Measurements from ENCODE around the gene NEDD9. TPM values are rescaled to one million over a fixed set of nuclear protein-coding genes. Genes with fewer than 3 reads are reported as not detected.

The NEDD9 gene
- total and polyA plus RNA-seq, 2 of the 13 experiments (the other 11 are each of a cell fraction or from before 2014, with no cell fraction given), result 27.1 to 389 TPM

DNA sequence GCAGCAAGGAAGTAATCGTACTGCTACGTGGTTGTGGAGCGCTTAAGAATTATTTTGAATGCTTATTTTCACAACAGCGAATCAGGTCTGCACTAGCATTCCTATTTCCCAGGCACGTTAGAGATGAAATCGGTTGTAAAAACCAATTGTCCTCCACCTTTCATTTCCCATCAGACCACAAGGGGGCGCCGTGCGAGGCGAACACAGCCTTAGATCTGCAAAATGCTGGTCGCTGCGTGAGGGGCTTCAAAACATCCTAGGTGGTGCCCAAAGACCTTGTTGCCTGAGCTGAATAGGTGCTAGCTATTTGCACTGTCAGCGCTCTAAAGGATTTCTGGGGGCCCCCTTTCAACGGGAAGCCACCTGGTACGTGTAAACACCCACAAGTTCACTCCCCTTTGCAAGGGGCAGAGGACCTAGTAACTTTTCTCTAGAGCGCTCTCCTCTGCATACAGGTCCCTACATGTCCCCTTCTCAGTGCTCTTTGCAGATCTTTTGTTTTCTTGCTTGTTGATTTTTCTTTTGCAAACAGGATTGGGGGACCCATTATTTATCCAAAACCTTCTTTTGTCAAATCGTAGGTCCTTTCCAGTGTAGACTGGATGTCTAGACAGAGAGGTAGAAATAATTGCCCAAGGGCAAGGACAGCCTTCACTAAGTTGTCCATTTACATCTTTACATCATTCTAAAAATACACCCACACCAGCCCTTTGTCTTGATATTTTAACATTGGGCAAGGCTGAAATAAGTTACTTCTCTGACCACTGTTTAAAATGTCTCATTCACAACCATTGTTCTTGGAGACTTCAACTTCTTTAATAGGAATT lies 59.8 kb downstream of the NEDD9 start (continued):
- TF ChIP-seq EED (CRISPR knock-in tag; IDR thresholded peaks at IDR 0.05), result no peak; the same call in 1 of the 2 replicates
- TF ChIP-seq, protein P1, sequence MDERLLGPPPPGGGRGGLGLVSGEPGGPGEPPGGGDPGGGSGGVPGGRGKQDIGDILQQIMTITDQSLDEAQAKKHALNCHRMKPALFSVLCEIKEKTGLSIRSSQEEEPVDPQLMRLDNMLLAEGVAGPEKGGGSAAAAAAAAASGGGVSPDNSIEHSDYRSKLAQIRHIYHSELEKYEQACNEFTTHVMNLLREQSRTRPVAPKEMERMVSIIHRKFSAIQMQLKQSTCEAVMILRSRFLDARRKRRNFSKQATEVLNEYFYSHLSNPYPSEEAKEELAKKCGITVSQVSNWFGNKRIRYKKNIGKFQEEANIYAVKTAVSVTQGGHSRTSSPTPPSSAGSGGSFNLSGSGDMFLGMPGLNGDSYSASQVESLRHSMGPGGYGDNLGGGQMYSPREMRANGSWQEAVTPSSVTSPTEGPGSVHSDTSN (CRISPR knock-in tag; IDR thresholded peaks at IDR 0.05), result no peak
- peak; percentile 44; the same call in 1 of the 2 replicates for TF ChIP-seq BRD4 (CRISPR knock-in tag; IDR thresholded peaks at IDR 0.05)
- TF ChIP-seq HMG20B (CRISPR knock-in tag; conservative IDR thresholded peaks at IDR 0.05), result no peak
- no peak for TF ChIP-seq ZNF326 (CRISPR knock-in tag; IDR thresholded peaks at IDR 0.05; ENCODE audit: borderline replicate concordance)
- no peak for TF ChIP-seq NR2F6 (IDR thresholded peaks at IDR 0.05)
- TF ChIP-seq NR2F6 (CRISPR knock-in tag; IDR thresholded peaks at IDR 0.05), result 0 out of 2 replicates have a peak, but pooled peaks have one; percentile 14
- TF ChIP-seq GTF3A (CRISPR knock-in tag; conservative IDR thresholded peaks at IDR 0.05), result no peak
- no peak for TF ChIP-seq NCOA1 (CRISPR knock-in tag; IDR thresholded peaks at IDR 0.05)
- no peak for TF ChIP-seq RBAK (CRISPR knock-in tag; IDR thresholded peaks at IDR 0.05)
- TF ChIP-seq EHMT2 (IDR thresholded peaks at IDR 0.05; ENCODE audit: borderline replicate concordance, low read depth, low read length), result no peak
- TF ChIP-seq TEAD2 (CRISPR knock-in tag; IDR thresholded peaks at IDR 0.05), result no peak
- TF ChIP-seq, protein P2, sequence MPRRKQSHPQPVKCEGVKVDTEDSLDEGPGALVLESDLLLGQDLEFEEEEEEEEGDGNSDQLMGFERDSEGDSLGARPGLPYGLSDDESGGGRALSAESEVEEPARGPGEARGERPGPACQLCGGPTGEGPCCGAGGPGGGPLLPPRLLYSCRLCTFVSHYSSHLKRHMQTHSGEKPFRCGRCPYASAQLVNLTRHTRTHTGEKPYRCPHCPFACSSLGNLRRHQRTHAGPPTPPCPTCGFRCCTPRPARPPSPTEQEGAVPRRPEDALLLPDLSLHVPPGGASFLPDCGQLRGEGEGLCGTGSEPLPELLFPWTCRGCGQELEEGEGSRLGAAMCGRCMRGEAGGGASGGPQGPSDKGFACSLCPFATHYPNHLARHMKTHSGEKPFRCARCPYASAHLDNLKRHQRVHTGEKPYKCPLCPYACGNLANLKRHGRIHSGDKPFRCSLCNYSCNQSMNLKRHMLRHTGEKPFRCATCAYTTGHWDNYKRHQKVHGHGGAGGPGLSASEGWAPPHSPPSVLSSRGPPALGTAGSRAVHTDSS (CRISPR knock-in tag; conservative IDR thresholded peaks at IDR 0.05), result no peak
- TF ChIP-seq, protein P3, sequence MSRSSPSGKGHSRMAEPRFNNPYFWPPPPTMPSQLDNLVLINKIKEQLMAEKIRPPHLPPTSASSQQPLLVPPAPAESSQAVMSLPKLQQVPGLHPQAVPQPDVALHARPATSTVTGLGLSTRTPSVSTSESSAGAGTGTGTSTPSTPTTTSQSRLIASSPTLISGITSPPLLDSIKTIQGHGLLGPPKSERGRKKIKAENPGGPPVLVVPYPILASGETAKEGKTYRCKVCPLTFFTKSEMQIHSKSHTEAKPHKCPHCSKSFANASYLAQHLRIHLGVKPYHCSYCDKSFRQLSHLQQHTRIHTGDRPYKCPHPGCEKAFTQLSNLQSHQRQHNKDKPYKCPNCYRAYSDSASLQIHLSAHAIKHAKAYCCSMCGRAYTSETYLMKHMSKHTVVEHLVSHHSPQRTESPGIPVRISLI (CRISPR knock-in tag; IDR thresholded peaks at IDR 0.05; ENCODE audit: borderline replicate concordance), result no peak
- TF ChIP-seq, protein P4, sequence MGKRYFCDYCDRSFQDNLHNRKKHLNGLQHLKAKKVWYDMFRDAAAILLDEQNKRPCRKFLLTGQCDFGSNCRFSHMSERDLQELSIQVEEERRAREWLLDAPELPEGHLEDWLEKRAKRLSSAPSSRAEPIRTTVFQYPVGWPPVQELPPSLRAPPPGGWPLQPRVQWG (CRISPR knock-in tag; IDR thresholded peaks at IDR 0.05; ENCODE audit: borderline replicate concordance, low read depth), result no peak
- no peak for TF ChIP-seq TOPORS (CRISPR knock-in tag; IDR thresholded peaks at IDR 0.05)
- TF ChIP-seq ZFYVE20 (CRISPR knock-in tag; IDR thresholded peaks at IDR 0.05; ENCODE audit: borderline replicate concordance, low read depth), result no peak
- TF ChIP-seq ZNF329 (CRISPR knock-in tag; IDR thresholded peaks at IDR 0.05; ENCODE audit: low read depth), result no peak
- TF ChIP-seq CENPX (CRISPR knock-in tag; IDR thresholded peaks at IDR 0.05), result no peak
- no peak for TF ChIP-seq KLF9 (CRISPR knock-in tag; IDR thresholded peaks at IDR 0.05; ENCODE audit: low read depth)
- TF ChIP-seq BORCS8-MEF2B (CRISPR knock-in tag; IDR thresholded peaks at IDR 0.05), result peak; percentile 61; the same call in 1 of the 2 replicates
- no peak for TF ChIP-seq ZNF569 (CRISPR knock-in tag; IDR thresholded peaks at IDR 0.05; ENCODE audit: borderline replicate concordance)
- 0 out of 4 replicates have a peak, but pooled peaks of 1 of the 2 experiments have one; percentile 13 for TF ChIP-seq NR2F1 (CRISPR knock-in tag; IDR thresholded peaks at IDR 0.05)
- no peak for TF ChIP-seq DR1 (CRISPR knock-in tag; IDR thresholded peaks at IDR 0.05)
- 0 out of 2 replicates have a peak, but pooled peaks have one; percentile 50 for TF ChIP-seq ZSCAN31 (CRISPR knock-in tag; IDR thresholded peaks at IDR 0.05; ENCODE audit: low read depth)
- 0 out of 2 replicates have a peak, but pooled peaks have one; percentile 29 for TF ChIP-seq KDM3A (CRISPR knock-in tag; IDR thresholded peaks at IDR 0.05; ENCODE audit: low read depth)
- no peak for TF ChIP-seq PITX1 (CRISPR knock-in tag; IDR thresholded peaks at IDR 0.05)
- TF ChIP-seq TSC22D2 (CRISPR knock-in tag; IDR thresholded peaks at IDR 0.05; ENCODE audit: borderline replicate concordance), result peak; percentile 53; the same call in 1 of the 2 replicates

Data from HepG2 (cell line).